OCI-M2 (cell line): ENCODE results near the gene CREBZF.
"Not testable (repeated sequence)": the region's sequence is repeated elsewhere in the genome, so short reads cannot be mapped to it uniquely, and the experiment has no call there.

ENCODE experiments used
- DNase-seq: peaks from one replicate; lab custom pipeline; 2025; ENCODE audit not compliant: unreplicated experiment; lab: John Stamatoyannopoulos, UW

Gene CREBZF

GRCh38 chr11:85627332-85627997 is 37.5 kb downstream of the CREBZF start, which contains the start of gene DLG2:
Gene DLG2 (minus strand): TSS chr11:85627344.
- no peak for DNase-seq

- DNase-seq, result no peak
These were observed 38.4 kb downstream of the CREBZF start for GRCh38 chr11:85626496-85626895.

- DNase-seq, result no peak
These were observed 44.7 kb downstream of the CREBZF start for GRCh38 chr11:85620256-85620655.

GRCh38 chr11:85619499-85619898 is 45.4 kb downstream of the CREBZF start:
- DNase-seq, result no peak

- DNase-seq, result not testable (repeated sequence)
These were observed 53.3 kb downstream of the CREBZF start for GRCh38 chr11:85611643-85612042.
